ENCODE results near the gene WDR83.

WDR83 gene

GRCh38 chr19:12656899-12657571 is 9.6 kb upstream of the WDR83 start:
- no peak overlapping the region for H3K4me2 ChIP-seq (ENCODE audit: low read length)
- TF ChIP-seq EZH2phosphoT487 (IDR thresholded peaks at IDR 0.05; ENCODE audit: borderline replicate concordance, low read length) = no peak

GRCh38 chr19:12657966-12658365 is 8.6 kb upstream of the WDR83 start:
- no peaks in the 10 kb centered on the region for H3K4me1 ChIP-seq (ENCODE audit: control insufficient read depth, low read length)
- TF ChIP-seq CTCF (IDR thresholded peaks at IDR 0.05; ENCODE audit: low read depth, low read length, poor library complexity, severe bottlenecking) = no peak
- no peak for TF ChIP-seq EZH2phosphoT487 (IDR thresholded peaks at IDR 0.05; ENCODE audit: borderline replicate concordance, low read length)
- no peaks in the 10 kb centered on the region for H4K20me1 ChIP-seq (ENCODE audit: control insufficient read depth, insufficient read depth, low read depth, low read length)
- no peaks in the 10 kb centered on the region for H3K9me3 ChIP-seq (ENCODE audit: control insufficient read depth, insufficient read depth, low read length)
- no peak overlapping the region for H3K27ac ChIP-seq (ENCODE audit: low read depth, low read length)
- no peaks in the 10 kb centered on the region for H3K27me3 ChIP-seq (ENCODE audit: control insufficient read depth, low read length)
- H3K4me3 ChIP-seq (ENCODE audit: low read length) = no peak overlapping the region
- H3F3A ChIP-seq (ENCODE audit: control insufficient read depth, insufficient read depth) = no peaks in the 10 kb centered on the region
- no peaks in the 10 kb centered on the region for H3K9me2 ChIP-seq (replicated peaks; ENCODE audit: control insufficient read depth, low read length)
- peaks cover 40% of the 10 kb centered on the region for H3K36me3 ChIP-seq (ENCODE audit: control insufficient read depth, low read length)
- H3K79me2 ChIP-seq (ENCODE audit: control insufficient read depth, low read length) = no peaks in the 10 kb centered on the region
- no peak overlapping the region for H3K4me2 ChIP-seq (ENCODE audit: low read length)

More at GRCh38 chr19:12656899-12657571, 9.6 kb upstream of the WDR83 start:
- Histone ChIP-seq H3F3A (ENCODE audit: control insufficient read depth, insufficient read depth) (no peaks in the 10 kb centered on the region), H3K79me2 (ENCODE audit: control insufficient read depth, low read length) (no peaks in the 10 kb centered on the region), H3K4me3 (ENCODE audit: low read length) (no peak overlapping the region), H3K9me2 (replicated peaks; ENCODE audit: control insufficient read depth, low read length) (no peaks in the 10 kb centered on the region), H3K9me3 (ENCODE audit: control insufficient read depth, insufficient read depth, low read length) (no peaks in the 10 kb centered on the region), H3K36me3 (ENCODE audit: control insufficient read depth, low read length) (peaks cover 40% of the 10 kb centered on the region), H3K27ac (ENCODE audit: low read depth, low read length) (no peak overlapping the region), H3K27me3 (ENCODE audit: control insufficient read depth, low read length) (no peaks in the 10 kb centered on the region), H4K20me1 (ENCODE audit: control insufficient read depth, insufficient read depth, low read depth, low read length) (no peaks in the 10 kb centered on the region), H3K4me1 (ENCODE audit: control insufficient read depth, low read length) (no peaks in the 10 kb centered on the region)

- no peak overlapping the region for H3K4me2 ChIP-seq (ENCODE audit: low read length)
- TF ChIP-seq EZH2phosphoT487 (IDR thresholded peaks at IDR 0.05; ENCODE audit: borderline replicate concordance, low read length) (no peak), CTCF (IDR thresholded peaks at IDR 0.05; ENCODE audit: low read depth, low read length, poor library complexity, severe bottlenecking) (no peak)
- H3K27me3 ChIP-seq (ENCODE audit: control insufficient read depth, low read length) = no peaks in the 10 kb centered on the region
- H3K4me1 ChIP-seq (ENCODE audit: control insufficient read depth, low read length) = peaks cover 18% of the 10 kb centered on the region
- H3K4me3 ChIP-seq (ENCODE audit: low read length) = no peak overlapping the region
- no peaks in the 10 kb centered on the region for H4K20me1 ChIP-seq (ENCODE audit: control insufficient read depth, insufficient read depth, low read depth, low read length)
- H3K27ac ChIP-seq (ENCODE audit: low read depth, low read length) = no peak overlapping the region
- no peaks in the 10 kb centered on the region for H3F3A ChIP-seq (ENCODE audit: control insufficient read depth, insufficient read depth)
- H3K79me2 ChIP-seq (ENCODE audit: control insufficient read depth, low read length) = peaks cover 17% of the 10 kb centered on the region
- no peaks in the 10 kb centered on the region for H3K9me2 ChIP-seq (replicated peaks; ENCODE audit: control insufficient read depth, low read length)
- H3K36me3 ChIP-seq (ENCODE audit: control insufficient read depth, low read length) = peaks cover 50% of the 10 kb centered on the region
- H3K9me3 ChIP-seq (ENCODE audit: control insufficient read depth, insufficient read depth, low read length) = no peaks in the 10 kb centered on the region
Measured at GRCh38 chr19:12660980-12661379, 5.6 kb upstream of the WDR83 start.

Measured in DOHH2 (cell line).